Vagina (tissue), 2 donors: ENCODE results near the gene FGF12.

ENCODE experiments used
- CTCF ChIP-seq, 3 experiments: fragments of 450-650 bp in 2 of 3; fragments of 200-600 bp in 1 of 3; sonication (generic) in 1 of 3; IDR thresholded peaks; one replicate each; pipeline ENCODE4 v1.5.1; 2017 to 2019; ENCODE audit warnings: antibody characterized with exemption in 3 of 3, mild to moderate bottlenecking in 2 of 3, moderate library complexity in 2 of 3
- POLR2A ChIP-seq, 2 donors: fragments of 450-650 bp; IDR thresholded peaks; one replicate each; pipeline ENCODE4 v1.6.1; 2017; ENCODE audit warnings: antibody characterized with exemption in 2 of 2, mild to moderate bottlenecking in 2 of 2, moderate library complexity in 2 of 2
- POLR2AphosphoS5 ChIP-seq, 2 donors: sonication (generic); formaldehyde crosslinking; IDR thresholded peaks; one replicate each; pipeline ENCODE4 v1.9.0; 2017; ENCODE audit warnings: antibody characterized with exemption in 2 of 2, mild to moderate bottlenecking in 2 of 2, low read depth in 1 of 2; ENCODE audit not compliant: insufficient read depth in 1 of 2

- TF ChIP-seq CTCF (IDR thresholded peaks at IDR 0.05), result no peak
- no peak for TF ChIP-seq POLR2A (IDR thresholded peaks at IDR 0.05)
- TF ChIP-seq POLR2AphosphoS5 (IDR thresholded peaks at IDR 0.05; ENCODE audit: insufficient read depth in 1 of 2, low read depth in 1 of 2), result no peak
These were observed 556.7 kb downstream of the FGF12 start for GRCh38 chr3:192170659-192171058.
